Left lobe of liver (tissue), 2 donors: ENCODE results near the gene TMEM256. TPM values are rescaled to one million over a fixed set of nuclear protein-coding genes. Genes with fewer than 3 reads are reported as not detected.

Experiments
- ATAC-seq: fragments of 200-7000 bp; cut with Tn5 transposase; one replicate; pipeline ENCODE4 v1.9.1; 2020; ENCODE audit warnings: mild to moderate bottlenecking, moderate library complexity
- DNase-seq: peaks from one replicate; pipeline ENCODE4 v3.0.0-alpha.2; 2020; ENCODE audit warnings: low spot score
- total RNA-seq: library from RNA; stranded (reverse); gene quantifications from one replicate; pipeline ENCODE4 v1.2.1, GENCODE V29; 2021
- donor health status: DM: no; HTN: no; CAD: no; lungs with moderate emphysema.
- donor health status: DM: no; HTN: yes; CAD: no.

Gene TMEM256
- total RNA-seq, result 80.1 TPM

DNA sequence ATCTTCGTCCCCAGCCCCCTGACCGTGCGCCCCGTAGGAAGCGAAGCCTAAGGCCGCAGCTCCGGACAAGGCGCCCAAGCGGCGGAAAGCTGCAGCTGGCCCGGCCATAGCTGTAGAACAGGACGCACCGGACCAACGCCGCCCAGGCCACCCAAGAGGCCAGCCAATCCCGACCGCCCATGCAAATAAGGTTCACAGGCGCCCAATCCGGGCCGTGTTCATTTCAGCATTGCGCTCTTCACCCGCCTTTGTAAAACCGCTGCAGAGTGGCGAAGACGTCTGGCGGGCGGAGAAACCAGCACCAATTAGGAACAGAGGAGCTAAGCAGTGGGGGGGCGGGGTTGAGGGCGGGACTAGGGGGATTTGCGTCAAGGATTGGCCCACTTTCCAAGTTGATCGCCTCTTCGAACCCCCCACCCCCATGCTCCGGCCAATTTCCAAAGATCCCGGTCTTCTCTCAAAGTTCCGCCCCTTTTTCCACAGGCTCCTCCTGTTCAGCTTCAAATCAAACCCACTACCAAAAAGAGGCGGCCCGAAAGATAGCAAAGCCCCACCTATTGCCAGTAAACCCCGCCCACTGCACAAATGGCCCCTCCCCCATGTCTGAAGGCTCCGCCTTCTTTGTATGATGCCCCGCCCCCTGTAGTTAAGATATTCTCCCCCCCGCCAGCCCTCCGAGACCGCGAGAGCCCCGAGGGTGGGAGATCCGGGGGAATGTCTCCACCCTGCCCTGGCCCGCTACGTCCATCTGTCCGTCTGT, at the start of gene TMEM256:
TSS of gene TMEM256 (minus strand) at position 121 of the 760 bp plus-strand sequence. CDS start at position 108, 13 bp downstream.
- DNase-seq (peak; percentile 99), ATAC-seq (peak; percentile 85)

- ATAC-seq, result no peak
- DNase-seq, result no peak
Observed at GRCh38 chr17:7448461-7448860, 44.6 kb upstream of the TMEM256 start.

DNA sequence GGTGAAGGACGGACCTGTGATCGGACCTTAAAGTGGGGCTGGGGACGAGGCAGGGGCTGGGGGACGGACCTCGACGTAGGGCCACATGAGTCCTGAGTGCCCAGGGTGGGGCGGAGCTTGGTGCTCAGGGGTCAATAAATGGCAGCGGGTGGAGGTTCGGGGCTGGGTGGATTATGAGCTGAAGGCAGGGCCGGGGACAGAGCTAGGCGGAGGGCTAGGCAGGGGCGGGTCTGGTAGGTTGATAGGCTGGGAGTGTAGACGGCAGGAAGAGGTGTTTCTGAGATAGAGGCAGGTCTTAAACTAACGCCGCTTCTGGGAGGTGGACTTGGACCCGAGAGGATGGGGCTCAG, 41.7 kb upstream of the TMEM256 start:
- peak; percentile 87 for ATAC-seq

DNA sequence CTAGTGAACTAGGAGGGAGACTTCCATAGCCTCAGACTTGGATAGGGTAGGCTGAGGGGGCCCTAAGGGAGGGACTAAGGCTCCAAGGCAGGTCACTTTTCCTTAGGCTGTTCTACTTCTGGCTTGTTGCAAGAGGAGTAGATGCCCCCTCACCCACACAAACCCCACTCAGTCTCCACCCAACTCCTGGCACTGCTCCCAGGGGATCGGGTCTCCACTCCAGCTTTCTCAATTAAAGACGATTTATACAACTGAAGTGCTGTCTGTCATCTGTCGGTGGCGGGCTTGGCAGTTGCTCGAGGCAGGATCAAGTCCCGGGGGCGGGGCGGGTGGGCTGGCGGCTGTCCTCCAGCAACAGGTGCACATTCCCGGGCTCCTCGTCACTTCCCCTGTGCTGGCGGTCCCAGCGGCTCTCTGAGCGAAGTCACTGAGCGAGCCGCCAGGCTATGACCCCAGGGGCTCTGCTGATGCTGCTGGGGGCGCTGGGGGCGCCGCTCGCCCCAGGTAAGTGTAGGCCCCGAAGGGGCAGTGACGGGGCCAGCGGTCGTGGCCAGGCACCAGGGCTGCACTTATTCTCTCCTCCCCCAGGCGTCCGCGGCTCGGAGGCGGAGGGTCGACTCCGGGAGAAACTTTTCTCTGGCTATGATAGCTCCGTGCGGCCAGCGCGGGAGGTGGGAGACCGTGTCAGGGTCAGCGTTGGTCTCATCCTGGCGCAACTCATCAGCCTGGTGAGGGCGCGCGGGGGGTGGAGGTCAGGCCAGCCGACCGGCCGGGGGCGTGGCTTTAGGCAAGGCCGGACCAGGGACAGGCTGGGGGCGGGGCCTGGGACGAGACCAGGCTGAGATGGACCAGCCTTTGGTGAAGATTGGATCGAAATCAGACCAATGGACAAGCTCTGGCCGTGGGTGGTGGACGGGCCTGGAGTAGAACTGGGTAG, 41.1 kb upstream of the TMEM256 start, which contains the start of gene CHRNB1:
TSS of gene CHRNB1 (plus strand) at position 380 of the 937 bp plus-strand sequence. CDS start at position 447, 67 bp downstream.
- ATAC-seq, result peak; percentile 93
- peak; percentile 95 for DNase-seq

More for the DNA sequence above, 41.7 kb upstream of the TMEM256 start:
- peak; percentile 89 for DNase-seq

- DNase-seq, result no peak
- ATAC-seq, result no peak
Observed at GRCh38 chr17:7443499-7444485, 39.9 kb upstream of the TMEM256 start.

GRCh38 chr17:7442142-7442541, 38.2 kb upstream of the TMEM256 start:
- DNase-seq, result no peak
- ATAC-seq, result no peak

DNA sequence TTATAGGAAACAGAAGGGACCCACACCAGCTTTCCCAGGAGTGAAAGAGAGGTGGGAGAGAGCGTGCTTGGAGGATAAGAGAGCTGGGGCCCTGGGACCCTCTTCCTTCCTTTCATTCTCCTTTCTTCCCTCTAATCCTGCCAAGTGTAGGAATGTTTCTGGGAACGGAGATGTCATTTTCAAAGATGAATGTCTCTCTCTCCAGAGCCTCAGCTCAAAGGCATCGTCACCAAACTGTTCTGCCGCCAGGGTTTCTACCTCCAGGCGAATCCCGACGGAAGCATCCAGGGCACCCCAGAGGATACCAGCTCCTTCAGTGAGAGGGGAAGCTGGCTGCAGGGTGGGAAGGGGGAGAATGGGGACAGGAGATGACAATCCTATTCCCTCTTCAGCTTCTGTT, 37.4 kb upstream of the TMEM256 start:
- no peak for ATAC-seq
- no peak for DNase-seq

GRCh38 chr17:7440834-7441195, 36.9 kb upstream of the TMEM256 start:
- DNase-seq (peak; percentile 76), ATAC-seq (peak; percentile 21)

DNA sequence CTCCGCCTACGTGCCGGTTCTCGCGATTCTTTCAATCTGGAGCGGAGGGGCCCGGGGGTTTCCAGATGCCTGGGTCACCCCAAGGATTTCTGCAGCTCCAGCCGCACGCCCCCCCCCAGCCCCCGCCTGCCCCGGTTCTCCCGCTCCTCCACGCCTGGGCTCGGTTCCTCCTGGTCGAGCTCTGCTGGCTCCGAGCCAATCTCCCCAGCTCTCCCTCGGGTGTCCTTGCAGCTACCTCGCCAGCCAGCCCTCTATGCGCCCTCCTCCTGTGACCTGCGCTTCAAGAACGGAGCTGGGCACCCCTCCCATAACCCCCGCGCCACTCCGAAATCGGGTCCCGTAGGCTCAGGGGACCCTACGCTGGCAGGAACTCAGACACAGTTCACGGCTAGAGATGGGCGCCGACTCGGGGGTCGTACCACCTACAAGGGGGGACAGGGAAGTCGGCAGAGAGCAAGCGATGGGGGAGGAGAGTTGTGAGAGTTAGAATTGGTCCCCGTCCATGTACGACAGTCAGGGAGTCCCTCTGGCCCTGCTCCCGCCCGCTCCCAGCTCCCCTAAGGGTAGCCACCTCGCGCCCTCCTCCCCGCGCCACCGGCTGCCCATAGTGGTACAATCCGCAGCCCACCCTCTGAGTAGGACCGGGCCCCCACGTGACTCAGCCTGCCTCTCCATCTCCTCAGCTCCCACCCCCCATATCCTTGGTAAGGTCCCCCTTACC, 36.4 kb upstream of the TMEM256 start:
- ATAC-seq, result no peak
- peak; percentile 62 for DNase-seq

GRCh38 chr17:7439462-7440112, 35.7 kb upstream of the TMEM256 start, which contains the start of gene FGF11:
Gene FGF11 (plus strand): TSS chr17:7439512. CDS start chr17:7439621, 109 bp downstream.
- no peak for ATAC-seq

DNA sequence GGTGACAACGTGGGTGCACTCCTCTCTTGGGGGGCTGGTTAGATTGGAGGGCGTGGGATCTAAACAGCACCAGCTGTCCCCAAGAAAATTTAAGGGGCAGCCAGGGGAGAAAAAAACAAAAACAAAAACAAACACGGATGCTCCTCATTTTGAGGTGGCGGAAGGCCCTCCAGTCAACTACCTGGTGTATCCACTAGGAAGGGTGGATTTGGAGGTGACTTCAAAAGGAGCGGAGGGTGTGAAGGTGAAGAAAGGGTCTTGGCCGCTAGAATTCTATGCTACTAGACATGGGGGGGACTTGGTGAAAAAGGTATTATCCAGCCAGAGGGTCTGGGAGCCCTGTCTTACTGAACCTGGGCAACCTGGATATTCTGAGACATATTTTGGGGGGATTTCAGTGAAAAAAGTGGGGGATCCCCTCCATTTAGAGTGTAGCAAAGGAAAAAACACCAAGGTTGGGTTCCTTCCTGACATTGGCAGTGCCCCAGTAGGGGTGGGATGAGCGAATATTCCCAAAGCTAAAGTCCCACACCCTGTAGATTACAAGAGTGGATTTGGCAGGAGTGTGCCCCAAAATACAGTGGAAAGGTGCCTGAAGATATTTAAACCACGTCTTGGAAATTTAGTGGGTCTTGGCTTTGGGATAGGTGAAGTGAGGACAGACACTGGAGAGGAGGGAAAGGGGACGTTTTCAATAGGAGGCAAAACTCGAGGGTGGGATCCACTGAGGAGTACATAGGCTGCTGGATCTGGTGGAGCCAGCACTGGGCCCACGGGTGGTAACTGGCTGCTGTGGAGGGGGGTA, 35.0 kb upstream of the TMEM256 start:
- ATAC-seq (no peak), DNase-seq (no peak)

More at GRCh38 chr17:7439462-7440112, 35.7 kb upstream of the TMEM256 start, which contains the start of gene FGF11:
- DNase-seq, result no peak

DNA sequence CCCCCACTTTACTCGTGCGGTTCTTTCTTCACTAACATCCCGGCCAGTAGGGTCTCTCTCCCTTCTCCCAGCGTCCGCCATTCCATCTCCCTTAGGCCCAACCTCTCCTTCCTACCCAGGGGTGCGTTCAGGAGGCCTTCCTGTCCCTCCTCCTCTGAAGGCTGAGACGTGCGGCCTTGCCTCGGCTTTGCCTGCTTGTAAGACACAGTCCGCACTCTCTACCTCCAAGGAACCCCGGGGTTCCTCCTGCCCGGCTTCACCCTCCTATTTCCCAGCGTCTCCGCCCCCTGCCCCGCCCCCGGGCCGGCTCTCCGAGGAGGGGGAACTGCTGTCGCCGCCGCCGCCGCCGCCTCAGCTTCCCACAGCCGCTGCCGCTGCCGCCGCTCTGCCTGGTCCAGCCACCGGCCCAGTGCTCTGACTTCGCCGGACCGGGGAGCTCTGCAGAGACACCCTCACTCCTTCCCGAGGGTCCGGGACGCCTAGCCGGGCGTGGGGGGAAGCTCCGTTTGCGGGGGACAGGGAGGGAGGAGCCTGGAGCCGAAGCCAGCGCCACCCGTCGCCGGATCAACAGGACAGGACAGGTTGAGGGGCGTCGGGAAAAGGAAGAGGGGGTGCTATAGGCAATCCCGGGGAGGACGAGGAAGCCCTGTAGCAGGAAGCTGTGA, 34.2 kb upstream of the TMEM256 start:
- no peak for ATAC-seq
- peak; percentile 67 for DNase-seq

- DNase-seq (no peak), ATAC-seq (no peak)
Observed at GRCh38 chr17:7437369-7437863, 33.5 kb upstream of the TMEM256 start.

- peak; percentile 81 for ATAC-seq
Observed at GRCh38 chr17:7436556-7437368, 32.9 kb upstream of the TMEM256 start.

GRCh38 chr17:7435676-7436555, 32.0 kb upstream of the TMEM256 start:
- peak; percentile 3 for ATAC-seq
- DNase-seq, result peak; percentile 64

More at GRCh38 chr17:7436556-7437368, 32.9 kb upstream of the TMEM256 start:
- DNase-seq, result peak; percentile 89

DNA sequence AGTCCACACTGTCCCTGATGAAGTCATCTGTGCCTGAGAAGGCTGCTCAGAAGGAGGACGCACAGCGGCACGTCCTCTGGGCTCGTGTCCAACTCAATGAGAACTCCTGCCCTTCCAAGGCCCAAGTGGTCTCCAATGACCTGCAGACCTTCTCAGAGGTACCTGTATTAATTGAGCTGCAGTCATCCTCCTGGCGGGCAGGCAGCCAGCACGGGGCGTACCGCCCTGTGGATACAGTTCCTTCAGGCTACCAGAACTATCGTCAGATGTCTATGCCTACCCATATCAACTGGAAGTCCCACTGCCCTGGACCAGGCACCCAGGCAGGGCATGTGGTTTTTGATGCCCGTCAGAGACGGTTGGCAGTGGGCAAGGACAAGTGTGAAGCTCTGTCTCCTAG, 28.4 kb upstream of the TMEM256 start:
- ATAC-seq, result no peak

More for the DNA sequence above, 28.4 kb upstream of the TMEM256 start:
- no peak for DNase-seq
